Prostate gland (tissue), 2 donors: ENCODE data around the gene FANCD2.

Experiments used
- POLR2AphosphoS5 ChIP-seq: sonication (generic); formaldehyde crosslinking; IDR thresholded peaks from one replicate; pipeline ENCODE4 v1.6.1; 2017; ENCODE audit warnings: antibody characterized with exemption
- TF ChIP-seq, protein P1 (sequence below), 4 experiments: fragments of 200-600 bp in 2 of 4; fragments of 450-650 bp in 2 of 4; sonication (generic) in 2 of 4; IDR thresholded peaks; 1 replicate in 3 of 4; 2 replicates in 1 of 4; pipeline ENCODE4 v1.5.1; 2016 to 2019; ENCODE audit warnings: antibody characterized with exemption in 4 of 4, mild to moderate bottlenecking in 2 of 4, moderate library complexity in 2 of 4

DNA sequence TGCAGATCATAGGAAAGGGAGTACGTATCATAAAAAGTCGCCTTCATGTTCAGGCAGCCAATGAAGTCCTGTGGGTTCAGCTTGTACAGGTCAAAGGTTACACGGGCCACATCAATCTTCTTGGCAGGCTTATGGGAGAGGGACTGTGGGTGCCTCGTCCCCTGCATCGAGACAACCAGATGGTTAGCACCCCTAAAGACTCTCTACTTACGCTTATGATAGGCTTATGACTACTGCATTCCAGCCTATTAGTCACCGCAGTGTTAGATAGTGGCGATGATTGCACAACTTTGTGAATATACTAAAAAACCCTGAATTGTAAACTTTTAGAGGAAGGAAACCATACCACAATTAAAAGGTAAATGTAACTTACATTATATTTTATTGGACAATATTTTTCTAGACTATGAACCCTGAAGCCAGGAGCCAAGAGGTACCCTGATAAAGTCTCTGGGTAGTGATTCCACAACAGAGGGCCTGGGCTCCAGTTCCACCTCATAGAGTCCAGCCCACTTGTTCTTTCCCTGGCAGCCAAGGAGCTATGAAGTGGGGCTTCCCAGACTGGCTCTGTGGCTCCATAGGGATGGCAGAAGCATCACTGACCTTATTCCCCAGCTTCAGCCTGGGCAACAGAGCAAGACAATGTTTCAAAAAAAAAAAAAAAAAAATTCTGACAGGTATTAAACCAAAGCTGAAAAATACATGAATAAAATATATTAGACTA, 2.5 kb upstream of the FANCD2 start:
- TF ChIP-seq, protein P1, sequence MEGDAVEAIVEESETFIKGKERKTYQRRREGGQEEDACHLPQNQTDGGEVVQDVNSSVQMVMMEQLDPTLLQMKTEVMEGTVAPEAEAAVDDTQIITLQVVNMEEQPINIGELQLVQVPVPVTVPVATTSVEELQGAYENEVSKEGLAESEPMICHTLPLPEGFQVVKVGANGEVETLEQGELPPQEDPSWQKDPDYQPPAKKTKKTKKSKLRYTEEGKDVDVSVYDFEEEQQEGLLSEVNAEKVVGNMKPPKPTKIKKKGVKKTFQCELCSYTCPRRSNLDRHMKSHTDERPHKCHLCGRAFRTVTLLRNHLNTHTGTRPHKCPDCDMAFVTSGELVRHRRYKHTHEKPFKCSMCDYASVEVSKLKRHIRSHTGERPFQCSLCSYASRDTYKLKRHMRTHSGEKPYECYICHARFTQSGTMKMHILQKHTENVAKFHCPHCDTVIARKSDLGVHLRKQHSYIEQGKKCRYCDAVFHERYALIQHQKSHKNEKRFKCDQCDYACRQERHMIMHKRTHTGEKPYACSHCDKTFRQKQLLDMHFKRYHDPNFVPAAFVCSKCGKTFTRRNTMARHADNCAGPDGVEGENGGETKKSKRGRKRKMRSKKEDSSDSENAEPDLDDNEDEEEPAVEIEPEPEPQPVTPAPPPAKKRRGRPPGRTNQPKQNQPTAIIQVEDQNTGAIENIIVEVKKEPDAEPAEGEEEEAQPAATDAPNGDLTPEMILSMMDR (IDR thresholded peaks at IDR 0.05) = no peak
- TF ChIP-seq POLR2AphosphoS5 = no peak
